ENCODE measurements around the gene KPNA5.
"Not testable (repeated sequence)": the region's sequence is repeated elsewhere in the genome, so short reads cannot be mapped to it uniquely, and the experiment has no call there.

KPNA5 gene

DNA sequence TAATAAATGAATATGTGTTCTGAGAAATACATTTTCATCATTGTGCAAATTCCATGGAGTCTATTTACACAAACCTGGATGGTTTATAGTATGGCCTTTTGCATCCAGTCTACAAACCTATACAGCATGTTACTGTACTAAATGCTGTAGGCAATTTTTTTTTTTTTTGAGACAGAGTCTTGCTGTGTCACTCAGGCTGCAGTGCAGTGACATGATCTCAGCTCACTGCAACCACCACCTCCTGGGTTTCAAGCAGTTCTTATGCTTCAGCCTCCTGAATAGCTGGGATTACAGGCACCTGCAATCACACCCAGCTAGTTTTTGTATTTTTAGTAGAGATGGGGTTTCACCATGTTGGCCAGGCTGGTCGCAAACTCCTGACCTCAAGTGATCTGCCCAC lies 22.9 kb downstream of the KPNA5 start:
- DNase-seq = not testable (repeated sequence)

DNA sequence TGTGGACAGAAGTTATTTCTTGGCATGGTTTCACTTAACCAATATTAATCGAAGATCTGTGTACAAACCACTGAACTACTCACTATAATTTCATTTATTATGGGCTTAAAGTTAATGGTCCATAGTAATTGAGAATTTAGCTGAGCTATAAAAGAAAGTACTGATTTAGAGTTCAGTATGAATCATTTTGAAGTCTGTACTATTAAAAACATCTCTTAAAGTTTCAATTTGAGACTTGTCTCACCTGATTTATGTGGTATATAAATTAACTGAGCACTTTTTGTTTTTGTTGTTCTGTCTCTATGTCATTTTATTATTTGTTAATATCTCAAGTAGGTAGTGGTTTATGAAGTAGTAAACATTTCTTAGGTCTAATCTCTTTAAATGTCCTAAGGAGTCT lies 24.9 kb downstream of the KPNA5 start:
- no peak for DNase-seq

DNA sequence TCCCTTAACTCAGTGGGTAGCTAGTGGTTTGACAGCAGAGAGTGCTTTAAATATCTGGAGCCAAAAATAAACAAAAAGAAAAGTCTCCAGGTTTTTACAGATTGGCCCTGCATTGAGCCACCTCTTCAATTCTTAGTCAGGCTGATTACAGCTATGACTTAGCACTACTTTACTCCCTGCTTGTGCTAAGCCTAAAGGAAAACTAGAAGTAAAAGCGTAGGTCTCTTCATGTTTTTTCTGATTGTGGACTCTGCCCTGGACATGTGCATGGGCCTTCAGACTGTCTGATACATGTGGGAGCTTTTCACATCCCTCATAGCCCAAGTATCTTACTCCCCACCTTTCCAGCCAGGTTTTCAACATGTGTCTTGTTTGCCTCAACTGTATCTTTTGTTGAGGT lies 33.3 kb downstream of the KPNA5 start:
- no peak for DNase-seq

DNA sequence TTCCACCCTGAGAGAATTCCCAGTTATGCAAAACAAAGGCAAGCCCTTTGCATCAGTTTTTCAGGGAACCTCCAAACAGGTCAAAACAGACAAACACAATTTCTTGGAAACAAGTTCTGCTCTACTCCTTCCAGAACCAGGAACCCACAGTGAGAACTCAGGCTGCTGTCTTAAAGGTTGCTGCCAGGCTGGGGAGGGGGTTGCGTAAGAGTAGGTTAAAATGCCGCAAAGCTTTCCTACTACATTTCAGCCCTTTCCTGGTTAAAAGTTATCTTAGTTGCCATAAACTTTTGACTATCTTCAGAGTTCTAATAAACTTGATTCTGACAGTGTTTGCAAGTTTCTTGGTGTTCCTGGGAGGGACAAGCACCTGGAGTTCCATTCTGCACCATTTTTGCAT lies 33.8 kb downstream of the KPNA5 start:
- DNase-seq = no peak

DNA sequence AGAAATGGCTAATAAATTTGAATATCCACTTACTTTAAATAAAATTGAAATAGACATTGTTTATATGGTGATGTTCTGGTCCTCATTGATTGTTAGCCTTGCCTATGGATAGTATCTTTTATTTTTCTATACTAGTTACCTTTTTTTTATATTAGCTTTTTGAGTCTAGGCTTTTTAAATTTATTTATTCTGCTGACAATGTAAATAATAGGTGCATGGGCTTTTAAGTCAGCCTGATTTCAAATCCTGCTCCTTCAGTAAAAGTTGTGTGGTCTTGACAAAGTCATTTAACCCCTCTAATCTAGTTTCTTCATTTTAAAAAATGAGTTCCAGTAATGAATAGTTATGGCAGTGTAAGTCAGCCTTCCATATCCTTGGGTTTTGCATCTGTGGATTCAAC lies 45.9 kb downstream of the KPNA5 start:
- DNase-seq = no peak

DNA sequence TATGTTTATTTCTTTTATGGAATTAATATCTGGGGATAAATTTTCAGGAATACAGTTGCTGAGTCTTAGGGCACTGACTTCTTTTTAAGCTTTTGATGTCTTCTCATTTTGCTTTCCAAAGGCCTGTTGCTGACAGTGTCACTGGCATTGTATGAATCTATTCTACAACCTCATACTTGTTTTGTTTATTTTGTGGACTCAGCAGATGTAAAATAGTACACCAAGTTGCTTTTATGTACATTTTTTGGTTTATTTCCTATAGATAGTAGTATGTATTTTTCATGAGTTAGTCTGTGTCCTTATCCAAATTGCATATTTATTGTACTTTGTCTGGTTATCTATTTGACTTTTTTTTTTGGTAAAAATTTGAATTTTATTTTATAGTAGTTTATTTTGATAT lies 49.5 kb downstream of the KPNA5 start:
- no peak for DNase-seq

DNA sequence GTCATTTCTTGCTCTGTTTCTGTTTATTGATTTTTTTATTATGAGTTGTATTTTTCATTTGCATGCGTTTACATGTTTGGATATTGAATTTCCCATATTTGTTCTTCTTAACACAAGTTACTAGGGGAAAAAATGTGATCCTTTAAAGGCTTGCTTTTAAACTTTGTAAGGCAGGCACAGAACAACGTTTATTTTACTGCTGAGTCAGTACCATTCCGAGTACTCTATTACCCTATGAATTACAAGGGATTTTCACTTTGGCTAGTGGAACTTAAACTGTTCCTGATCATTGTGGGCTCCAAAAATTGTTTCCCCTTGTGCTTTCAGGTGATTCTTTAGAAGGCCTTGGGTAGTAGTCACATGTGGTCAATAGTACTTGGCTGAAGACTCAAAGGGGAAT lies 56.0 kb downstream of the KPNA5 start:
- no peak for DNase-seq

DNA sequence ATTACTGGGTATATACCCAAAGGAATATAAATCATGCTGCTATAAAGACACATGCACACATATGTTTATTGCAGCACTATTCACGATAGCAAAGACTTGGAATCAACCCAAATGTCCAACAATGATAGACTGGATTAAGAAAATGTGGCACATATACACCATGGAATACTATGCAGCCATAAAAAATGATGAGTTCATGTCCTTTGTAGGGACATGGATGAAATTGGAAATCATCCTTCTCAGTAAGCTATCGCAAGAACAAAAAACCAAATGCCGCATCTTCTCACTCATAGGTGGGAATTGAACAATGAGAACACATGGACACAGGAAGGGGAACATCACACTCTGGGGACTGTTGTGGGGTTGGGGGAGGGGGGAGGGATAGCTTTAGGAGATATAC lies 59.5 kb downstream of the KPNA5 start:
- DNase-seq = not testable (repeated sequence)

DNA sequence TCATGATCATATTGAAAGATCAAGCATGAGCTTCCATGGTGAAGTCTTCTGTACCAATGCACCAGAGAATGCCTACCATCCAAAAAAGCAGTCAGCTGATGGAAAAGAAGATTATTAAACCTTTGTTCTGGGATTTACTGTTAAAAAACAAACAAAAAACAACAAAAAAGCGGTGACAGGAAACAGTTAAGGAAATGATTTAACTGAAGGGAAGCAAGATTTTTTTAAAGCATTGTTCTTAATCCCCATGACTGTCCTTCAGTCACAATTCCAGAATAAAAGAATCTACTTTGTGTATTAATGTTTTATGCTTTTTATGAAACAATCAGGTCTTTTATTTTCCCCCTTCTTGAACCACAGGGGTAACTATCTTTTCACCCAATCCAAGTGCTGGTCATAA lies 60.6 kb downstream of the KPNA5 start:
- no peak for DNase-seq

DNA sequence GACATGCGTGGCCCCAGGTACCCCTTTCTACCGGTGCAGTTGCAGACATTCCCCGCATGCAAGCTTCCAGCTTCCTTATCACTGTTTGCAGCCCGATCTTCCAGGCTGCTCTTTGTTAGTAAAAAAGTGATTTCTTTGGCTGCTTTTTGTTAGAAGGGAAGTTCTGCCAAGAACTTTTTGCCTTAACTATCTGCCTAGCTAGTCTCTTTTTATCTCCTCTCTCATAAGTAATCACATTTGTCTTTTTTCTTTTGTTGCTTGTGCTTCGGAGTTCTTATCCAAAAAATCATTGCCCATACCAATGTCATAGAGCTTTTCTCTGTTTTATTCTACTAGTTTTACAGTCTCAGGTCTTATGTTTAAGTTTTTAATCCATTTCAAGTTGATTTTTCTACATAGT lies 64.2 kb downstream of the KPNA5 start:
- no peak for DNase-seq

DNA sequence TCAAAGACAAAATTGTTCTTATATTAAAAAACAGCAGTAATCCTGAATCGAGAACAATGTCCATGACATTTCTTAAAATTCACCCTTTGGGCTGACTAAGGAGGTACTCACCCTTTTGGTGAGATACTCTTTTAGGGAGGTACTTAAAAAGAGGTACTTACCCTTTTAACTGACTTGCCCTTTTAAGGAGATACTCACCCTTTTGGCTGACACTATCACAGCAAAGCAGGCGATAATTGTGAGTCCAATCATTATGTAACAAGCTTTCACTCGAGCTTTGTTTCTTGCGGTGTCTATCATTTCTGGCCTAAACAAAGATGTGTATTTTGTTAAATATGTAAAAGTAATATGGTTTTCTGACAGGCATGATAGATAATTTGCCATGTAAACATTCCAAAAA lies 80.8 kb downstream of the KPNA5 start:
- no peak for DNase-seq

DNA sequence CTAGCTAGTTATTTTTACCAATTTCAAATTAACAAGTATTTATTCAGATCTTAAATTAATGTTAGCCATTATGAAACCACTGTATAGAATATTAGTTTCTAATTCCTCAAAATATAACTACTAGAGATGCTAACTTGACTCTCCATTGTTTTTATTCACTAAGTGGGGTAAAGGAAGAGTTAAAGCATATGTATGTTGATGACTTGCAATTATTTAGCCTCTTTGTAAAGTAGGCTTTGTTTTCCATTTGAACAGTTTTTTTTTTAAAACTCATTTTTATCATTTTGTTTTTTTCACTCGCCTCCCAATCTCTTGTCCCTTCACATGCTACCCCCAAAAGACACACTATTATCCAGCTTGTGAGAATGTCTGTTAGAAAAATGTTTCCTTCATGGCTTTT lies 81.2 kb downstream of the KPNA5 start:
- no peak for DNase-seq

DNA sequence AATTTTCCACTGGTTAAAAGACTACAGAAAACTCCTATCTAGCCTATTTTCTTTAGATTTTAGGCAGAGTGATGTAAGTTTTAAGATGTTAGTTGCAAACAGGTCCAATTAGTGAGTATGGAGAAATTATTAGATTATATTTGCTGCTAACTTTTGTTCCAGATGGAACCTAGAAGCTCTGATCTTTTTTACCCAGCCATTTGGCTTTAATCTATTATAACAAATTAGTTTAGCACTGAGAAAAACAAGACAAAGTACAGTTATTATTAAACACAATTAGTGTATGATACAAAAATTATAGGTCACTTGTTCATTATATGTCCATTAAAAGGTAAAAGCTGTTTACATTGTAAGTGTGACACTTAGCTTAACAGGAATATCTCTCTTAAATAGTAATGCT lies 82.0 kb downstream of the KPNA5 start:
- no peak for DNase-seq

DNA sequence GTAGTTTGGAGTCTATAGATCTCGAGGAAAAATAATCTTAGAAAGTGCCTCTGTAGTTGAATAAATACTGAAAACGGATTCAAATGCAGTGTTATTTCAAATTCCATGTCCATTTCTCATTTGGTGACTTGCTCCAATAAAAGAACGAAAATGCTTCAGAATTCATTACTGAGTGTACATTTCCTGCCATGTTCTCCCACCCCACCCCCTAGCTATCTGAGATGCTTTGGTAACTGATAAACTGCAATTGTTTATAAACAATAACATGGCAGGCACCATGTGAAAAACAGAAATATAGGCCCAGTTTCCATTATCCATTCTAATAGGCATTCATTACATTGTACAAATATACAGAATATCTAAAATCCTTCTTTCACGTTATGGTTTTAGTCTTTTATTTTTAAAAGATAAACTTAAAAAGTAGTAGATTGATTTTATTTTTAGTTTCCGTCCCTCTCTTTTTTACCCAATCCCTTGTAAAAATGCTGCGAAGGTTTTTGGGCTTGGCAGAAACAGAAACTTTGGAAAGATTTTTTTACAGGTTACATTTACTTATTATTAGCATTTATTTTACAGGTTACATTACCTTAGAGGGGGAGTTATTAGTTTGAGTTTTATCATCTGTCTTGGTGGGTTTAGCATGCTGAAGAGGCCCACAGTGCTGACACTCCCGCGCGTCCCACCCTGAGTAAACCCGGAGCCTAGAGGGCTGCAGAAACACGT lies 83.1 kb downstream of the KPNA5 start:
- DNase-seq = no peak

DNA sequence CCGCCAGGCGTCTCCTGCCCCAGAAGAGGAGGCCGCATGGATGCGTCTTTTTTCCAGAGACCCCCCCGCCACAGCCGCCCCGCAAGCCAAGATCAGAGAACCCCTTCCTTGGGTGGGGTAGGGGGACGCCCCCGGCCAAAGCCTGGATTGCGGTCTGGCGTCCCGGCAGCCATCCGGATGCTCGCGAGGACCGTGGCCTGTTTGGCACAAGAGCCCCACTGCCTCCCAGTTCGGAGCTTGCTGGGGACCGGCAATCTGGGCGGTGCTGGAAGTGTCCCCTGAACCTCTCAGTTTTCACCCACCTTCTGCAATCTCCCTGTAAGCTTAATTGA lies 83.6 kb downstream of the KPNA5 start:
- DNase-seq = no peak

DNA sequence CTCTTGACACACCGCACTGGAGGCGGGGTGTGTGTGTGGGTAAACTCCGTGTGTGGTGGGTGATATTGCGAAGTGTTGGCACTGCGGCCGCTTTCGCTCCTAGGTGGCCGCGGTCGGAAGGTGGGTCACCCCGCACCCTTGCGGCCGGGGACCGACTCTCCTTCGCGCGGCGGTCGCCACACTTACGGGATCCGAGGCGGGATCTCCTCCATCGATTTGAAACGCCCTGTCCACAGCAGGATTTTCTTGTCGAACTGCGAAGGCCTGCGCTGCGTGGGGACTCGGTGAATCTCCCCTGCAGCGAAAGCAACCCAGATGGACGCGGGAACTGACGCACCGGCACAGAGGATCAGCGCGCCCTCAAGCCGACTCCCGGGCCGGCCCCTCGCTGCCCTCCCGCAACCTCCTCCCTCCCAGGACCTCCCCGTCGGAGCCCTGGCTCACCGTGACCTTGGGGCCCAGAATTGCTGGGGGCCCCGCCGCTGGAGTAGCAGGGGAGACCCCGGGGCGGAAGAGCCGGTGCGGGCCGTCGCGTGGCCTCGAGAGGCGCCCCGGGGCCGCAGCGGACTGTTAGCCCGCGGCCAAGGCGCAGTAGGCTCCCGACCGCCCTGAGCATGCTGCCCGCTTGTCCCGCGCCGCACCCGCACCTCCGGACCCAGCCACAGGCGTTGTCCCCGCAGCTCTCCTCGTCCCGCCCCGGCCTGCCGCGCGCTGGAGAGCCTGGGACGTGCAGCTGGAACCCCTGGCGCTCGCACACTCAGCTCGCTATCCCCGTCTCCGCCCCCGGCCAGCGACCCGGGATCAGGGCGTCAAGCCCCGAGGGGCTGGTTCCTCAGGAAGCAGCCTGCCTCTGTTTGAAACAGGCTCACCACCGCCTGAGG lies 84.2 kb downstream of the KPNA5 start, which contains the start of gene FAM162B:
FAM162B (minus strand) TSS at position 759 of the 881 bp plus-strand sequence; CDS start at position 616, 143 bp downstream.
- DNase-seq = no peak

DNA sequence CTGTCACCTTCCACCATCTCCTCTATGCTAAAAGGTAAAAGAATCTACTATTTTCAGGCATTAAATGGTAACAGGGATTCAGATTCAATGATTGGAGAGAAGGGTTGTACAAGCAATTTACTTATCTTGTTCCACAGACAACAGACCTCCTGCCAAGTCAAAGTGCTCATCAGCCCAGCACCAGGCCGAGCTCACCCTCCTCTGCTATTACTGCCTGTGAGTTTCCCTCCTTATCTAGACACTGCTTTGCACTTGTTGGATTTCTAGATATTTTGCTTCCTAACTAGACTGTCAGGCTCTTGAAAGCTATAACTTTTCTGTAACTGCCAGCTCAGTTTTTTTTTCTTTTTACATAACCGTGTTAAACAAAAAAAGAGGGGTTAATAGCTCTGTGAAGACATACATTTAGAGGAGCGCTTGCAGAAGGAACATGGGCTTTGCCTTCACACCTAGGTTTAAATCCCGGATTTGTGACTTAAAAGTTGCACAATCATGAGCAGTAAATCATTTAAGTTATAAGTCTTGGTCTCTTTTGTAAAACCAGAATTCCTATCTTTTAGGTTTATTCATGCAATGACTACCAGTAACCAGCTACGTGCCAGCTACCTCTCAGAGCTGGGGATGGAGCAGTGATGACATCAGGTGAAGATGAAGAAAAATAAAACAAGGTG lies 85.6 kb downstream of the KPNA5 start:
- DNase-seq = no peak

DNA sequence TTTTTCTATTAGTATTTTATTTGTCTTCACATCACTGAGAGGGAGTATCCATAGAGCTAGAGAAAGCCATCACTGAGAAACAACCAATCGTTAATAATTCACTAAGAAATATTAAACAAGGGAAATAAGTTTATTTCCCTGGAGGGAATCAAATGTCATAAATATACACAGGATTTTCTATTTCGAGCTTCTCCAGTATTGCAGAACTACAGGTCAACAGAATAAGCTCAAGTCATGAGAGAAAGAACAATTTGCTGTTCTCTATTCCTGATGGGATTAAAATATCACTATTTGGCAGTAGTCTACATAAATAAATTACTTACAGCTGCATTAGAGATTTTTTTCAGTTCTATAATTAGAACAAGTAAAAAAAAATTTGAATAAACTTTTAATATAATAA lies 86.7 kb downstream of the KPNA5 start:
- no peak for DNase-seq

DNA sequence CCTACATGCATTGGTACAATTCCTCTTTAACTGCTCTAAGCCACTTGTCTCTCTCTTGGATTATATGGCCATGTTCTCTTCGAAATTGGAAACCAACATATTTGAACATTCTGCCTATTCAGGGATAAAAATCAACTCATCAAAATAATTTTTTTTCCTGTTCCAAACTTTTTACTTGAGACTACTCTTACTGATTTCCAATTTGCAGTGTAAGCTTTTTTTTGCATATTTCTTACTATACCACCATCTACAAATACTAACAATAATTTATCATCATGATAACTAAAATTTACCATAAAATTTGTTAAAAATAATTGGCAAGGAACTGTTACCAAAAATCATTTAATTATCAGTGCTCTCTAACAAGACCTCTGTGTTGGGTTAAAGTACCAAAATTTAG lies 91.4 kb downstream of the KPNA5 start:
- DNase-seq = no peak

DNA sequence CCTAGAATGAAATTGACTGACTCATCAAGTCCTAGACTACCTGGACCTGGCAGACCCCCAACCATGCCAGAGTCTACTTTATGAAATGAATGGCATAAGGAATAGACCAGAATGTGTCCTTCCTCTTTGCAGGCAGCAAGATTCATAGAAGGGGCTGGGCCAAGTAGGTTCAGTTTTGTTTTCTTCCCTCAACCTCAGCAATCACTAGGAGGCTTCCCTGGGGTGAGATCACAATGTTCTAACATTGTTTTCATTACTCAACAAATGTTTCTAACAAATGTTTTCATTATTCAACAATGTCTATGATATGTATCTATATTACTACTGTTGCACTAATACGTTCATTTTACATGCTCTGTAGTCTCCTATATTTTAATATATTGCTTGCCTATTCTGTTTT lies 92.9 kb downstream of the KPNA5 start:
- DNase-seq = no peak

DNA sequence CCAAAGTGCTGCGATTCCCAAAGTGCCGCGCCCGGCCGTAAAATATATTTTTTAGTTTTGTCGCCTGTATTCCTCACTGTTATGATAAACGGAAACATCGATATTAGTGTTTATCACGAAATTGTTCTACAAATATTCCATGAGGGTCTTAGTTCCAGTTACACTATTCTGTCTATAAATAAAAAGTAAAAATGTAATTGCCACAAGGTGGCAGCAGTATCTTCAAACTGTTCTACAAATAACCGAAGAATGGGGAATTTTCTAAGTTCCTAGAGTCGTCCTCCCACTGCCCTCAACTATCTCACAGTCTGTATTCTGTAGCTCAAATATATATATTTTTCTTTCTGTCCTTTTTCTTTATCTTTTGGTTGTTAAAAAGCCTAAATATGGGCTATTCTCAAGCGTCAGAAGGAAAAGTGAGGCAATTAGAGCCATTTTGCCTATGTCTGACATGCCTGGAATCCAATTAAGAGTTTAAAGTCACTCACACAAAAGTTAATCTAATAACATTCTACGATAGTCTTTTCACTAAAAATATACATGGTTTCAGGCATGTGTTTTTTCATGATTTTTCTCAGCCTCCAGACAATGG lies 98.7 kb downstream of the KPNA5 start:
- DNase-seq = no peak

DNA sequence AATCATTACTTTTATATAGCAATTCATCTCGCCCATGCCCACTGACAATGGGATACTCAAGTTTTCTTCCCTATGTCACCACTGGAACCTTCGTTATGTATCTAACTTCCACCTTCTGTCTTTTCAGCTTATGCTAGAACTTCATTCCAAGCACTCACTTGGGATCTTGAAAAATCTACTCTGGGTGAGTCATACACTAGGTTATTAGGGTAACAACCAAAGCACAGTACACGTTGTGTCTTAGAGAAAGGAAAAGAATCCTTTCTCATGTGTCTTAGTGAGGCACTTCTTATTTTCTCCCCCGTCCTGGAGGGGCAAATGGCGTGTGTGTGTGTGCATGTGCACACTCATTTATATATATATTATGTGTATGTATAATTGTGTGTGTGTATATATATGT lies 102.8 kb downstream of the KPNA5 start:
- no peak for DNase-seq

Measured in effector CD8-positive, alpha-beta T cell (primary cell).